ENCODE results near the gene FGD2.
"Not testable (repeated sequence)": the region's sequence is repeated elsewhere in the genome, so short reads cannot be mapped to it uniquely, and the experiment has no call there.

Gene FGD2

DNA sequence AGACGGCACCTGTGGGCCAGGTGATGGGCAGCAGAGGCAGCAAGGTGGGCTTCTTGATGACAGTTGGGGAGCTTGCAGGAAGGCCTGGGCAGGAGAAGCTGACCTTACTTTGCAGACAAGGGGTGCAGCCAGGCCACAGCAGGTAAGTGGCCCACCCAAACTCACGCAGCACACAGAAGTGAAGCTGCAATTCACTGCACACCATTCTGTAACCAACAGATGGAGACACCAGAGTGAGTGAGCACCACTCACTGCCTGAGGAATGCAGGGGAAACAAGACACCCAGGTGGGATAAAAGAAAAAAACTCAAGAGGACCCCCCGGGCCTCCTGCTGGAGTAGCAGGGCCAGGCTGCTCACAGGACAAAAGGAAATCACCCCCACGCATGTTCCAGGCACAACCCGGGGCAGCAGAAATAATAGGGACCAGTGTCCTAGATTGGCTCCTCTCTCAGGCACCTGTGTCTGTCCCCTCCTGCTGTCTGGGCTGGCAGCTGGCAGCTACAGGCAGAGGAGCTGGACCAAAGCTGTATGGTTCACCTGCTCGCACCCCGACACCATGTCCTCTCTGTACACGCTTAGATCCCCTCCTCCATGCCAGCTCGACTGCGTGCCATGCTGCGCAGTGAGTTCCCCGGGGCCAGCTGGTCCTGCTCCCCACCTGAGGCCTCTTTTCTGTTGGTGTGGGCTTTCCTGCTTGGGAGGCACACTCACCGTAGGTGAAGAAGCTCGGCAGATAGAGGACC lies 24.4 kb upstream of the FGD2 start:
- no peak for DNase-seq (ENCODE audit: low read depth, low spot score)
- TF ChIP-seq FOXP2 (optimal IDR thresholded peaks at IDR 0.05; ENCODE audit: control extremely low read depth, extremely low read length, insufficient read depth) (no peak), EZH2 (IDR thresholded peaks at IDR 0.05) (no peak), POLR2AphosphoS5 (IDR thresholded peaks at IDR 0.05; ENCODE audit: borderline replicate concordance, low read depth, low read length) (no peak)
- Histone ChIP-seq H3K4me3 (no peak overlapping the region), H3K27ac (no peak overlapping the region), H3K9ac (ENCODE audit: insufficient read length) (no peak overlapping the region), H3K36me3 (ENCODE audit: insufficient read depth, low read length) (peaks cover 37% of the 10 kb centered on the region), H3K9me3 (ENCODE audit: low read depth, low read length) (no peaks in the 10 kb centered on the region)

DNA sequence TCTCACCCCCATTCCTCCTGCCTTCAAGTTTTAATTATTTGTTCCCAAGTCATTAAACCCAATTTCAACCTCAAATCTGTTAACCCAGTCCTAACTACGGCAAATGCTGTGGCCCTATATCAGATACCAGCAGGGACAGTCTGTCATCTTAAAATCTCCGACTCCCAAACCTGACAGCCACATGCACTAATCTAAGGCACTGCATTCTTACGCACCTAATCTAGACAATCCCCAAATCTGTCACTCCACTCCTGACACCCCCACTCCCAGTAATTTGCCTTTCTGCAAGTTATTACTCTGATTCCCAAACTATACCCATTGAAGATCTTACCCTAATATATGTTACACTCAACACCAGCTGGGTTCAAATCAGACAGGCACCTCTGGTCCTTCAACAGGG lies 21.9 kb upstream of the FGD2 start:
- DNase-seq (ENCODE audit: low read depth, low spot score): no peak
- no peak overlapping the region for H3K27ac ChIP-seq
- TF ChIP-seq POLR2AphosphoS5 (IDR thresholded peaks at IDR 0.05; ENCODE audit: borderline replicate concordance, low read depth, low read length) (no peak), FOXP2 (optimal IDR thresholded peaks at IDR 0.05; ENCODE audit: control extremely low read depth, extremely low read length, insufficient read depth) (no peak), EZH2 (IDR thresholded peaks at IDR 0.05) (no peak)
- H3K9ac ChIP-seq (ENCODE audit: insufficient read length): no peak overlapping the region
- peaks cover 13% of the 10 kb centered on the region for H3K36me3 ChIP-seq (ENCODE audit: insufficient read depth, low read length)
- H3K9me3 ChIP-seq (ENCODE audit: low read depth, low read length): no peaks in the 10 kb centered on the region
- no peak overlapping the region for H3K4me3 ChIP-seq

DNA sequence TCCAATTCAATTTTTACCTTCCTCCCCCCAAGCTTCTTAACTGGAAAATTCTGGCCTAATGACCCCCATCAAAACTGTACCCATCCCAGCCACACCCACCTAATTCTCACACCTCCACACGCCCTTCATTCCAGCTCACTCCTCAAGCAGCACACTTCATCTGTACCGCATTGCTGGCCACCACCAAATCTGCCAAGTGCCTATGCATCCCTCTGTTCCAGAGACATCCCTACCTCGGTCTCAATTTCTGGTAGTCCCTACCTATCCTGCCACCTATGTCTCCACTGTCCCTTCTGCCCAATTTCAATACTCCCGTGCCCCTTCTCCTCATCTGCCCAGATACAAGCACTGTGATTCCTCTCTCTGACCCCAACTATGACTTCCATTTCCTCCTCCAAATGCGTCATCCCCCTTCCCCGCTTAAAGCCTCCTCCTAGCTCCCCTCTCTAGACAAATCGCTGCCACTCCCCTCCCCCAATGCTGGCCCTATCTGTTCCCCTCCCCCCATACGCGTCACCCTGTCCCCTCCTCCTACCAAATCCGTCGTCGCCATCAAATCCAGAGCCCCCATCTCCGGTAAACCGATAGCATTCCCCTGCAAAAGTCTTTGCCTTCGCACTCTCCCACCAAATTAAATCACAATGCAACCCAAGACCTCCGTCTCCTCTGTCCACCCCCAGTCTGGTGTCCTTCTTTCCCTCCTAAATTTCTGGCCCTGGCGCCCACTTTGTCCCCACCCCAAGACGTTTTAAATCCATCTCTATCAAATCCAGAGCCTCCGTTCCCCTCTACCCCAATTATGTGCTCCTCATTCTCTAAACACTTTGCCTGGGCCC lies 20.7 kb upstream of the FGD2 start:
- Histone ChIP-seq H3K27ac (no peak overlapping the region), H3K9ac (ENCODE audit: insufficient read length) (peak overlapping the region; percentile 90), H3K9me3 (ENCODE audit: low read depth, low read length) (no peaks in the 10 kb centered on the region), H3K4me3 (peak overlapping the region; percentile 90), H3K36me3 (ENCODE audit: insufficient read depth, low read length) (peaks cover 4% of the 10 kb centered on the region; the same call in 1 of the 2 replicates)
- no peak for DNase-seq (ENCODE audit: low read depth, low spot score)
- TF ChIP-seq EZH2 (IDR thresholded peaks at IDR 0.05) (no peak), POLR2AphosphoS5 (IDR thresholded peaks at IDR 0.05; ENCODE audit: borderline replicate concordance, low read depth, low read length) (0 out of 2 replicates have a peak, but pooled peaks have one; percentile 30)

DNA sequence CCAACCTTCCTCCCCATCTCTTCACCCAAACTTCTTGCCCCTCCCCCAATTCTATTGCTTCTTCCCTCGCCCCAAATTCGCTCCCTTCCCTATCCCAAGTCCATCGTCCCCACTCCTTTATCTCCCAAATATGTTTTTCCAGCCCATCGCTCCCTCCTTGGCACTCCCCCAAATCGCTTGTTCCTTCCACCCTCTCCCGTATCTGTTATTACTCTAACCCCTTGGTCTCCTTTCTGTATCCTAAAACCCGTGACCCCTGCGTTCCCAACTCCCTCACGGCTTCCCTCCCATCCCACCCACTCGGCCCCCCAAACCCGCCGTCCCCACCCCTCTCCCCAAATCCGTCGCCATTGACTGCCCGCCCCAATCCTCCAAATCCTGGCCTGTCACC lies 20.0 kb upstream of the FGD2 start:
- H3K27ac ChIP-seq: no peak overlapping the region; the same call in 1 of the 2 replicates
- H3K4me3 ChIP-seq: peak overlapping the region; percentile 90
- peaks cover 3% of the 10 kb centered on the region; the same call in 1 of the 2 replicates for H3K36me3 ChIP-seq (ENCODE audit: insufficient read depth, low read length)
- no peak for TF ChIP-seq FOXP2 (optimal IDR thresholded peaks at IDR 0.05; ENCODE audit: control extremely low read depth, extremely low read length, insufficient read depth)
- TF ChIP-seq EZH2 (IDR thresholded peaks at IDR 0.05): no peak
- no peak for TF ChIP-seq POLR2AphosphoS5 (IDR thresholded peaks at IDR 0.05; ENCODE audit: borderline replicate concordance, low read depth, low read length)
- DNase-seq (ENCODE audit: low read depth, low spot score): no peak
- H3K9ac ChIP-seq (ENCODE audit: insufficient read length): peak overlapping the region; percentile 90
- no peaks in the 10 kb centered on the region for H3K9me3 ChIP-seq (ENCODE audit: low read depth, low read length)

DNA sequence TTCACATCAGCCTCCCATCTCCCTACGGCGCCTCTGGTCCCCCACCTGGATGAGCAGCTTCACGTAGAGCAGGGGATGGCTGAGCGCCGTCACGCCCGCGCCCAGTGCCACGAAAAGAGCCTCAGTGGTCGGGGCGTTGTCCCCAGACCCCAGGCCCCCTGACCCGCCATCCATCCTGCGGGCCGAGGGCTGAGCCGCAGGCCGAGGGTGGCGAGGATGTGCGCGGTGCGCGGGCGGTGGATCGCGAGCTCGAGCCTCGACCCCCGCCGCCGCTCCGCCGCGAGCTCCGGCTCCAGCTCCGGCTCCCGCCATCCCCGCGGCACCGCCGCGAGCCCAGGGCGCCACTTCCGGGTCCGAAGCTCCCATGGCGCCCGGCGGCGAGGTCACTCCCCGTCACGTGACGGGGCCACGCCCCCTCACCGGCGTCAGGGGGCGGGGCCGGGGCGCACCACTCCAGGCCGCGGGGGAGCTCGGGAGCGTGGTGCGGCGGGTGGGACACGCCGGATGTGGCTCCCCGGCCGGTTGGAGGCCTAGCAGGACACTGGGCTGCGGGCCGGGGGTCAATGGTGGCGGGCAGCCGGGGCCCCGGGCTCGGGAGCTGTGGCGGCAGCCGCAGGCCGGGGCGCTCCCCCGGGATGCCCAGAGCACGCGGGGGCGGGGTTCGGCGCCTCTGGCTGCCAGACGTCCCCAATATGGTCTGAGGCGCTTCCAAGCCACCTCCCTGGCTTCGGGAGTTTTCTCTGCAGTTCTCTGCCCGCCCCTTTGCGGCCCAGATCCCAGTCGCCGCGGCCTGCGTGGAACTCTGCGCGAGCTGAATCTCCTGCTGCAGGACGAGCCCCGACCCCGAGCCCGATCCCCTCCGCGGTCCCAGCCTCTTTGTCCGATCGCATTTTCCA lies 19.4 kb upstream of the FGD2 start, which contains the start of gene MTCH1:
MTCH1 (minus strand) TSS at position 389 of the 896 bp plus-strand sequence; CDS start at position 366, 23 bp downstream.
- peak within 1 kb of the TSS; percentile 85 for H3K27ac ChIP-seq
- H3K36me3 ChIP-seq (ENCODE audit: insufficient read depth, low read length): no peaks in the 10 kb centered on the region; the same call in 1 of the 2 replicates
- no peaks in the 10 kb centered on the region for H3K9me3 ChIP-seq (ENCODE audit: low read depth, low read length)
- TF ChIP-seq FOXP2 (optimal IDR thresholded peaks at IDR 0.05; ENCODE audit: control extremely low read depth, extremely low read length, insufficient read depth): no peak
- no peak for TF ChIP-seq EZH2 (IDR thresholded peaks at IDR 0.05)
- peak; percentile 84 for TF ChIP-seq POLR2AphosphoS5 (IDR thresholded peaks at IDR 0.05; ENCODE audit: borderline replicate concordance, low read depth, low read length)
- no peak for DNase-seq (ENCODE audit: low read depth, low spot score)
- peak within 1 kb of the TSS; percentile 90 for H3K4me3 ChIP-seq
- peak within 1 kb of the TSS; percentile 90 for H3K9ac ChIP-seq (ENCODE audit: insufficient read length)

DNA sequence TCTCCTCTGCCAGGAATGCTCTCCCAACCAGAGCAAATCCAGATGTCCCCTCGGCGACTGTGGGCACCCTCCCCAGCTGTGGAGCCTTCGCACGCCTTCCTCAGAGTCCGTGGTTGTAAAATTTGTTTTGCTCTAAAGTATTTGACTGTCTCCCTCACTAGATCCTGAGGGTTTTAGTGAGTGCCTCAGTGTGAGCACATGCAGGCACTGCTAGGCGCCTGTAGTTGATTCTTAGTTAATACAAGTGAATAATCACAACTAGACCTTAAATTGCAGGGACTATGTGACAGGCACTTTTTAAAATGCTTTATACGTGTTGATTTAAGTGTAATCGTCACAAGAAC lies 18.8 kb upstream of the FGD2 start:
- Histone ChIP-seq H3K9me3 (ENCODE audit: low read depth, low read length) (no peaks in the 10 kb centered on the region), H3K4me3 (peak overlapping the region; percentile 90), H3K27ac (peak overlapping the region; percentile 85; the same call in 1 of the 2 replicates), H3K36me3 (ENCODE audit: insufficient read depth, low read length) (no peaks in the 10 kb centered on the region), H3K9ac (ENCODE audit: insufficient read length) (peak overlapping the region; percentile 90)
- DNase-seq (ENCODE audit: low read depth, low spot score): no peak
- TF ChIP-seq EZH2 (IDR thresholded peaks at IDR 0.05) (no peak), POLR2AphosphoS5 (IDR thresholded peaks at IDR 0.05; ENCODE audit: borderline replicate concordance, low read depth, low read length) (no peak; the same call in 1 of the 2 replicates), FOXP2 (optimal IDR thresholded peaks at IDR 0.05; ENCODE audit: control extremely low read depth, extremely low read length, insufficient read depth) (no peak)

DNA sequence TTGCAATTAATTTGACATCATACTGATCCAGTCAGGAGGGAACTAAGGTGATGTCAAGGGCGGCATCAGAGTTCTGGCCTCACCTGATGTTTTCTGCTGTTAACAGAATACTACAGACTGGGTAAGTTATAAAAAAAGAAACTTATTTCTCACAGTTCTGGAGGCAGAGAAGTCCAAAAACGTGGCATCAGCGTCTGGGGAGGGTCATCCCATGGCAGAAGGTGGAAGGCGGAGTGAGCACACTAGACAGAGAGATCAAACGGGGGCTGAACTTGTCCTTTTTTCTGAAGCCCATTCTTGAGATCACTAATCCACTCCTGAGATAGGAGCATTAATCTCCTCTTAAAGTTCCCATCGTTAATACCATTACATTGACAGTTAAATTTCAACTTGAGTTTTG lies 16.2 kb upstream of the FGD2 start:
- TF ChIP-seq FOXP2 (optimal IDR thresholded peaks at IDR 0.05; ENCODE audit: control extremely low read depth, extremely low read length, insufficient read depth) (no peak), POLR2AphosphoS5 (IDR thresholded peaks at IDR 0.05; ENCODE audit: borderline replicate concordance, low read depth, low read length) (no peak), EZH2 (IDR thresholded peaks at IDR 0.05) (no peak)
- Histone ChIP-seq H3K4me3 (no peak overlapping the region), H3K9me3 (ENCODE audit: low read depth, low read length) (no peaks in the 10 kb centered on the region), H3K9ac (ENCODE audit: insufficient read length) (no peak overlapping the region), H3K36me3 (ENCODE audit: insufficient read depth, low read length) (no peaks in the 10 kb centered on the region), H3K27ac (no peak overlapping the region)
- no peak for DNase-seq (ENCODE audit: low read depth, low spot score)

DNA sequence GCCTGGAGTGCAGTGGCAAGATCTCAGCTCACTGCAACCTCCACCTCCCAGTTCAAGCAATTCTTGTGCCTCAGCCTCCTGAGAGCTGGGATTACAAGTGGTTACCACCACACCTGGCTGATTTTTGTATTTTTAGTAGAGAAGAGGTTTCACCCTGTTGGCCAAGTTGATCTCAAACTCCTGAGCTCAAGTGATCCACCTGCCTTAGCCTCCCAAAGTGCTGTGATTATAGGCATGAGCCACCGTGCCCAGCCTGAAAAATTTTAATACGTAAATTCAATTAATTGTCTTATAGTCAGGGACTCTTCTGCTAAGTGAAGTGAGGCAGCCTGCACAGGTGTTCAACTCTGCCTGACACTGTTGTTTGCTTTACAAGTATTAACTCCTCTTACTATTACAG lies 15.1 kb upstream of the FGD2 start:
- not testable (repeated sequence) for DNase-seq (ENCODE audit: low read depth, low spot score); H3K9ac ChIP-seq (ENCODE audit: insufficient read length); H3K36me3 ChIP-seq (ENCODE audit: insufficient read depth, low read length); H3K9me3 ChIP-seq (ENCODE audit: low read depth, low read length); H3K4me3 ChIP-seq; H3K27ac ChIP-seq

Measured in SK-N-MC (cell line).